Endometrial microvascular endothelial cells (primary cell): ENCODE results near the gene MVK. TPM values are rescaled to one million over a fixed set of nuclear protein-coding genes. Genes with fewer than 3 reads are reported as not detected.

Experiments
- in situ Hi-C: cut with HindIII; loops from 2 replicates; pipeline ENCODE4 v1.10.0; 2017; ENCODE audit warnings: low sequenced_read_pairs, low pct_unique_long_range_greater_than_20kb; ENCODE audit errors: inconsistent ontology term
- total RNA-seq: library from RNA; depleted of rRNA; stranded (reverse); fragments of >200 nt; gene quantifications from one replicate; pipeline ENCODE4 v1.2.3, GENCODE V29; 2015; ENCODE audit errors: inconsistent ontology term

The MVK gene
- total RNA-seq, 1 donor from 2014 or later = 41.6 TPM

DNA sequence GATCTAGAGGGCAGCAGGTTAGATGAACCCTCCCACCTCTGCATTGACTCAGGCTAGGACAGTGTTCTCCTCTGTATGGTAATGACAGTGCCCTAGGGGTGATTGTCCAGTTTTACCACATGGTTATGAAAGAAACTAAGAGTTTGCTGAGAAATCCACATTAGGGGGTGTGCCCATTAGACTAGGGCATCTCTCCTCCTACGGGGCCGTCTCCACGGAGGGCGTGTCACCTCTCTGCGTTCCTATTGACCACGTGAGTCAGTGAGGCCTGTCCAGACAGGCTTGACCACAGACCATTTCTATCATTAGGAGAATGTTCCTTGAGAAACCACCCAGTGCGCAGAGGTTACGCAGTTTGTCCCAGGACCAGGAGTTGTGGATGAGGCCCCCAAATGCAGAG is 8.3 kb downstream of the MVK start:
- in situ Hi-C loops = no loop called here

DNA sequence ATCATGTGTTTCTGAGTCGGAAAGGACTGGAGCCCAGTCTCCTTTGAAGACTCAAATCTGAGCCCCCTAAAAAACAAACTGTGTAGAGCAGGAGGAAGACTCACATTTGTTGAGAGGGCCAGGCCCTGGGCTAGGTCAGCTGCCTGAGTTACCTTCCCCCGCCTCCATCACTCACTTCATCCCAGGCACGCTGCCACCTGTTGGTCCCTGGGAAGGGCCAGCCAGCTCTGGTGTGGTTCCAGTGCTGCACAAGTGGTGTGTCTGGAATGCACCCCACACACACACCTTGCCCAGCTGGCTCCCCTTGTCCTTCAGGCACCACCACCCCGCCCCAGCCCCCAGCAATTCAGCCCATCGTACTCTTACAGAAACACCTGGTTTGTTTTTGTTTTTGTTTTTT is 9.0 kb downstream of the MVK start:
- in situ Hi-C loops = no loop called here

DNA sequence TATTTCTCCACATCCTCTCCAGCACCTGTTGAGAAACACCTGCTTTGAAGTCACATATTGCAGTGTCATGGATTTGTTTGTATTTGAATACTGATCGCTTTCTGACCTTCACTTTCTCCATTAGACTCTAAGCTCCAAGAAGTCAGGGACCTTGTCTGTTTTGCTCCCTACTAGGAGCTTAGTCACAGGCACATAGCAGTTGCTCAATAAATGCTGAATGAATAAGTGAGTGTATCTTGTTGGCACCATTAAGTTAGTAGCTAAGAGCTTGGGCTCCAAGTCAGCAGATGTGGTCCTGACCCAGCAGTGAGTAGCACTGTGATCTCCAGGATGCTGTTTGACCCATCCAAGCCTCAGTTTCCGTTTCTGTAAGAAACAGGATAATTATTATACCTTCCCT is 10.1 kb downstream of the MVK start:
- in situ Hi-C loops = no loop called here

DNA sequence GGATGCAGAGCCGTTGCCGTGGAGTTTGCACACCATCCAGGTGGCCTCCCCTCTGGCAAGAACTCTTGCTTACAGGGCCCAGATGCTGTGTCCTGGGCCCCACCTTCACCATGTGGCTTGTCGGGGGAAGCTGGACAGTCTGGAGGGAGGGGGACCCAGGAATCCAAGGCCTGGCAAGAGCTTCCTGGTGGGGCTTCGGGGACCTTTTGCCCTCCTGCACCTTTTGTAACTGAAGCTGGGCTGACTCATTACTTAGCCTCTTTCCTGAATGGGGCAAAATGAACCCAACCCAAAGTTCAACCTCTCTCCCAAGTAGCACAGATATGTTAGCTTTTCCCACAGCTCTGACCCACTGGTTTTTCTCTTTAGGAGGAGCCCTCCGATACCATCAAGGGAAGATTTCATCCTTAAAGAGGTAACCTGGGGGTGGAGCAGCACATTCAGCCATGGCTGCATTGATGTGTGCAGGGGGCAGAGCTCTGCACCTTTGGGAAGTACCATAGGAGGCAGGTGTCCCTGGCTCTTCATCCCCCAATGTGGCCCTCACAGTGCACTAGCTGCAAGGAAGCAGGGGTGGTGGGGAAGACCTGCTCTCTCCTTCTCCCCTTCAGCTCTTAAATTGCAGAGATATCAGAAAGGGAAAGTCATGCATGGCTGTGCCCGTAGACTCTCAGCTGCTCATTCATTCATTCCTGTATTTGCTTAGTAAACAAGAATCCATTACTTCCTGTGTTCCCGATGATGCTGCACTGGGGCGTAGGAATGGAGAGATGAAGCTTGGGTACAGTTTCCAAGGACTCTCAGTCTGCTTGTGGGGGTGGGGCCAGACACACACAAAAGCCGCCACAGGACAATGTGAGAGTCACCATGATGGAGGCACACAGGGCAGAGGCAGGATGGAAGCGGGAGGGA is 13.0 kb downstream of the MVK start:
- in situ Hi-C loops = no loop called here

DNA sequence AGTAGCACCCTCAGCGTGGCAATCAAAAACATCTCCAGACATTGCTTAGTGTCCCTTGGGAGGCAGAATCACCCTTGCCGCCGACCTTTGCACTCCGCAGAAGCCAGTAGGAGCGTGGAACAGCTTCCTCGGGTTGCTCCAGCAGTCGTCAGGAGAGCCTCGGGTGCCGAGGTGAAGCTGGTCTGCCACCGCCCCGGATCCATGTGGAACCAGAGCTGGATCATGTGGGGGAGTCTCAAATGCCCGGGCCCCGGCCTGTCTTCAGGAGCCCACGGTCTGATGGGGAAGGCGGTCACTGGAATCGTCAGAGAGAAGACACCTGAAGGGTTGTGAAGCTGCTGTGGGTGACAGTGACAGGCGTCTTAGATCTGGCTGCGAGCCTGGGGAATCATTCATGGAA is 14.3 kb downstream of the MVK start:
- in situ Hi-C loops = no loop called here

DNA sequence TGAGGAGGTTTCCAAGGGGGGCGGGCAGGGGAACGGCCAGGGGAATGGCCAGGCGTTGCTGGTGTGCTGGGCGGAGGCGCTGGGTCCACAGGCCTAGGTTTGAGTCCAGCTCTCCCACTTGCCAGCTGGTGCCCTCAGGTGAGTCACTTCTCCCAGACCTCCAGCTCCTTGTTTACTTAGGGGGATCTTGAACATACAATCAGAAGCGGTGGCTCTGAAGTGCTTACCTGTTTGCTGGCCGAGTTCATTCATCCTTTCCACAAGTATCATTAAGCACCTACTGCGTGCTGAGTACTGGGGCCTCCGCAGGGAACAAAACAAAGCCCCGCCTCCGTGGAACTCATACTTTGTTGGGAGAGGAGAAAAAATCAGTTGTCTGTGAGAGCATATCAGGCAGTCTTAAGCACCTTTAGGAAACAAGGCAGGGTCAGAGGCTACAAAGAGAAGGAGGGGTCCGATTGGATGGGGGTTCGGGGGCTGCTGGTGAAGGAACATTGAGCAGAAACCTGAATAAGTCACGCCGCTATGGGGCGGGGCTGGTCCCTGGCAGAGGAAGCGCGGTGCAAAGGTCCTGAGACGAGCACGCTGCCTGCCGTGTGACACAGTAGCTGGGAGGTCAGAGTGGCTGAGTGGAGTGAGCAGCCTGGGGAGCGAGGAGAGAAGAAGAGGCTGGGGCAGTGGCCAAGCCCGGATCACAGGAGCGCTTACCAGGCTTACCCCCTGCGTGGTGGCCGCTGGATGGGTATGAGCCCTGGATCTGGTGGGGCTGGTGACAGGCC is 15.1 kb downstream of the MVK start:
- in situ Hi-C loops = no loop called here

DNA sequence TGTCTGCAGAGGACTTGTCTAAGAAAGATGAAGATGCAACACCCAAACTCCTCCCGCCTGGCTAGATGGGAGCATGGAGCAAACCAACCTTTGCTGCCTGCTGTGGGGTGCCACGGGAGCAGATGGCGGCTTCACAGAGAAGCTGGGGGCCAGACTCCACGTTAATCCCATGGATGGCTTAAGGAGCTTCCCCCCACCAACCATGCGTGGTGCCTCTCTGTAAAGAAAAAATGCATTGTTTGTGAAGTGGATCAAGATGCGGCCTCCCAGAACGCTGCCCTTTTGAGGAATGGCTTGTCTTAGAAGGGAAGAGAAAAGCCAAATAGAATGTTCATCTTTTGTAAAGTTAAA is 15.6 kb downstream of the MVK start:
- in situ Hi-C loops = no loop called here

DNA sequence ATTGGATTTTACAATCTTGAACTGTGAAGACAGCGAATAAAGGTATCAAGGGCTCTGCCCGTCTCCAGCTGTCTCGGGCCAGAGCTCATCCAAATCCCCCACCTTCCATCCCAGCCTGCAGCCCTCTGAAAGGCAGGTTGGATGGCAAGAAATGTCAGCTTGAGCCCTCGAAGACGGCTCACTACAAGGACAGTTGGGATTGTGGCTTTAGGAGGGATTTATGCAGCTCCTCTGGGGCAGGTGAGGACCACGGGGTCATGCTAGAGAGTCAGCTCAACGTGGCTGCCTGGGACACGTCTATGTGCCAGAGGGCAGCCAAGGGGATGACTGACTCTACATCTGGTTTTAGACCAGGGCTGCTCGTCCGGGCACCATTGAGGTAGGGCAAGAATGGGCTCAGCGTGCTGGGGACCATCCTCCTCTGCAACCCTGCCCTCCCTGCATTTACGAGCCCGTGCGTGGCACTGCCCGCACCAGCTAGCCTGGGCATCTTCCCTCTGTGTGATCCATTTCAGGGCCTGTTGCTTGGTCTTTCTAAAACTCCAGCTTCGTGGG is 16.2 kb downstream of the MVK start:
- in situ Hi-C loops = no loop called here

DNA sequence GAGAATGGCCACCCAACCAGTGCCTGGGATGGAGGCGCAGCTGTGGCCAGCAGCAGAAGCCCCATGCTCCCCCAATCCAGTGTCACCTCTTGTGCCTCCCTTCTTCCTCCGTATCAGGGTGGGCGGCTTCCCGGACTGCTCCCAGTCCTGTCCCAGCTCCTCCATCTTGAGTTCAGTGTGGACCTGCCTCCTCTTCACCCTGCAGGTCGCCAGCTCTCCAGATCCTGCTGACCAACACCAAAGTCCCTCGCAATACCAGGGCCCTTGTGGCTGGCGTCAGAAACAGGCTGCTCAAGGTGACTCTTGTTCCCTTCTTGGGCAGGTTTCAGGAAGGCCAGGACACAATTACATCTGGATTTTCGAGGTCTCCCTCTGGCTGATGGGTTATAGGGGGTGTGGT is 17.0 kb downstream of the MVK start:
- in situ Hi-C loops = no loop called here

DNA sequence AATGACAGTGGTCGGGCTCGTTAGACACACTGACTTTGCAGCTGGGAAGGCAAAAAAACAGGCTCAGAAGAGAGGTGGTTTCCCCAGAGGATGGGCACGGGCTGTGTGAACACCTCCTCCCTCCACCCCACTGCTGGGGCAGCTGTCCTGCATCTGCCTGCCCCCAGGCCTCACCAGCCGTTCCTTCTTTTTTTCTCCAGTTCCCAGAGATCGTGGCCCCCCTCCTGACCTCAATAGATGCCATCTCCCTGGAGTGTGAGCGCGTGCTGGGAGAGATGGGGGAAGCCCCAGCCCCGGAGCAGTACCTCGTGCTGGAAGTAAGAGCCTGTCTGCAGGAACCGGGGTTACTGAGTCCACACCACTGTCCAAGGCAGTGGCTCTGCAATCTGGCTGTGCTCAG is 17.4 kb downstream of the MVK start:
- in situ Hi-C loops = no loop called here

DNA sequence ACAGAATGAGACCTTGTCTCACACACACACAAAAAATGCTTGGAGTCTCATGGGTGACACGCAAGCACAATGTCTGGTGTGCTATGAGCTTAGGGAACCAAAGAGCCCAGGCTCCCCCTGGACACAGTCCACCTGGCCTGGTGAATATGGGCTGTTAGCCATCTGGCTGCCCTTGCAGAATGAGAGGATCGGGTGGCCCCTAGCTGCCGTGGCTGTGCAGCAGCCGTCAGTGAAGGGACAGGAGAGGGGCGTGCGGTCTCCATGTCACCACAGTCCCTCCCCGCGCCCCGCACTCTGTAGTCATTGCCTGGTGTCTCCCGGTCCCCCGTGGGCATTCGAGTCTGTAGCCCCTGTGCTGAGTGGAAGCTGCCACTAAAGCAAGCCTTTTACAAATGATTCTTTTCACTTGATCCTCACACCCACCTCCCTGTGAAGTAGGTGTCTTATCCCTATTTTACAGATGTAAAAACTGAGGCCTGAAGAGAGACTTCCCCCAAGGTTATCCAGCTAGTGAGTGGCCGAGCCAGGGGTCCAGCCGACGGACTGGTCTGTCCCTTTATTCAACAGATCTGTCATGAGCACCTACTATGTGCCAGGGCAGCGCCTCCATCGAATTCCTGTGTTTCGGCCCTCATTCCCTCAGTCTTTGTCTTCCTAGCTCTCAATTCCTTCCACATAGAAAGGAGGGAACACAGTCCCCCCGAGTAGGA is 18.8 kb downstream of the MVK start:
- in situ Hi-C loops = no loop called here

DNA sequence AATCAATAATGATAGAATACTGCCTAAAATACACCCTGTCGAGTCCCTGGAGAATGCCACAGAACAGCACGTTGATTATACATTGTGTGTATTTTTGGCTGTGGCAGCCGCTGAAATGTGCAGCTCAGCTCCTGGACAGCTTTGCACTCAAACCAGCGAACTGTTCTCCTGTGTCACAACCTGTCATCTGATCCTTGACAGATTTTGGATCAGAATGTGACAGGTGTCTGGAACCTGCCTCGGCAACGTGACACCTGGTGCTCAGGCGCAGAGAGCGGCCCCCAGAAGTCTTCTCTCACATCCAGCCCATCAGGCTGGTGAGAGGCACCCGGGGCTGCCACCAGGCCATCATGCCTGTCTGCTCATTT is 19.3 kb downstream of the MVK start:
- in situ Hi-C loops = no loop called here

DNA sequence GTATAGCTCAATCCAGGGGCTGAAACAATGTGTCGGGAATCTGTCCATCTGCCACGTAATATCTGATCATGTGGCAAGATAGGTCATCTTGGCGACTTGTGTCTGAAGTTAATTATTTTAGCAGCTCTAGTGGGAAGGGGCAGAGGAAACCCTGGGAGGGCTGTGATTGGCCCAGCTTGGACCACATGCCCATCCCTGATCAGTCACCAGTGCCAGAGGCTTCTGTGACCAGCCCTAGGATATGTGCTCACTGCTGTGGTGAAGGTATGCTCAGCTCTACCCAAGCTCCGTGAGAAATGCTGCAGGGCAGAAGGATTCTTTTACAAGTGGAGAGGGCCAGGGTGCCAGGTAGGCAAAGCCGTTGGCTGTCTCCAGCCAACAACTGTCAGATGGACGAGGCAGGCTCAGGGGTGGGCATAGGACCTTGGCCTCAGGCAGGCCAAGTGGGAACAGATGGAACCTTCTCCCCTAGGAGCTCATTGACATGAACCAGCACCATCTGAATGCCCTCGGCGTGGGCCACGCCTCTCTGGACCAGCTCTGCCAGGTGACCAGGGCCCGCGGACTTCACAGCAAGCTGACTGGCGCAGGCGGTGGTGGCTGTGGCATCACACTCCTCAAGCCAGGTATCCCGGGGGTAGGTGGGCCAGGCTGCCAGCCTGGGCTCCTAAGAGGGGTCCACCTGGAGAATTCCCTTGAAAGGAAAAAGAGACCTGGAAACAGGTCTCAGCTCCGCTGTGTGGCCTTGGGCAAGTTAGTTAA is 21.1 kb downstream of the MVK start:
- in situ Hi-C loops = no loop called here

DNA sequence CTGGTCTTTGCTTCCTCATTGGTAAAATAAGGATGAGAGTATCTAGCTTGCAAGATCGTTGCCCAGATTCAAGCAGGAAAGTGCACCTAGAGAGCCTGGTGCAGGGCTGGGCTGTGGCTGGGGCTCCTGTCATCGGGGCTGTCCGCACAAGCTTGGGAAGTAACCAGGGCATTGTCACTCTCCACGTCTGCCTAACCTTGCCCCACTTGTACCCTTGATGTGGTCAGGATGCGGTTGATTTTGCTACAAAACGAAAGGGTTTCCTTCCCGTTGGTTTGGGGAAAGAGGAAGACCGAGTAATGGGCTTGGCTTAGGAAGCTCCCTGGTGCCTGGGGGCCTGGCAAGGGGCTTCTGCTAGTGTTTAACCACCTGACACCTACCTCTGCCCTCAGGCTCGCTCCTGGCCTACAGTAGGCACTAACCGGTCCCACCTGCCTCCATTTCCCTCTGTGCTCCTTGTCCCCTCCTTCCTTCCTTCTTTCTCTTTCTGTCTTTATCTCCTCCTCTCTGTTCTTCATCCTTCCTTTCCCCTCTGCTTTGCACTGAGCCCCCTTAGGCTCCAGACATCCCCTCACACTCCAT is 21.8 kb downstream of the MVK start:
- in situ Hi-C loops = no loop called here

DNA sequence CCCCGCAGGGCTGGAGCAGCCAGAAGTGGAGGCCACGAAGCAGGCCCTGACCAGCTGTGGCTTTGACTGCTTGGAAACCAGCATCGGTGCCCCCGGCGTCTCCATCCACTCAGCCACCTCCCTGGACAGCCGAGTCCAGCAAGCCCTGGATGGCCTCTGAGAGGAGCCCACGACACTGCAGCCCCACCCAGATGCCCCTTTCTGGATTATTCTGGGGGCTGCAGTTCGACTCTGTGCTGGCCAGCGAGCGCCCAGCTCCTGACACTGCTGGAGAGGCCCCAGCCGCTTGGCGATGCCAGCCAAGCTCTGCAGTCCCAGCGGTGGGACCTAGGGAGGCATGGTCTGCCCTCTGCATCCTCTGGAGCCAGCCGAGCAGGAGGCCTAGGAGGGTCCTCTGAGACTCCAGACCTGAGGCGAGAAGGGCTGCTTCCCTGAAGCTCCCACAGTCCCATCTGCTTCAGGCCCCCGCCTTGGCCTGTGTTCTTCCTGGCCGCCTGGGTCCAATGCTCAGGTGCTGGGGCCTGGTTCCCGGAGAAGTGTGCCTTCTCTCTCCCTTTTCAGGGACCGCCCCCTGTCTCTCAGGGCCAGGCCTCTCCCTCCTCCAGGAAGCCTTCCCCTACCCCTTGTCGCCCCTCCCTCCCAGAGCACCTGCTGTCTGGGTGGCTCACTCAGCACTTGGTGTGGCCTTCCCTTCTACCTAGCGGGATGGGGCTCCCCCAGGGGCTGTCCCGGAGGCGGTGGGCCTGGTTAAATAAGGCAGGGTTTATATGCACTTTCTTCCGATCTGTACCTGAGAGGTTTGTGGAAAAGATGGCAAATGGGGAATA is 23.0 kb downstream of the MVK start:
- in situ Hi-C loops = no loop called here

DNA sequence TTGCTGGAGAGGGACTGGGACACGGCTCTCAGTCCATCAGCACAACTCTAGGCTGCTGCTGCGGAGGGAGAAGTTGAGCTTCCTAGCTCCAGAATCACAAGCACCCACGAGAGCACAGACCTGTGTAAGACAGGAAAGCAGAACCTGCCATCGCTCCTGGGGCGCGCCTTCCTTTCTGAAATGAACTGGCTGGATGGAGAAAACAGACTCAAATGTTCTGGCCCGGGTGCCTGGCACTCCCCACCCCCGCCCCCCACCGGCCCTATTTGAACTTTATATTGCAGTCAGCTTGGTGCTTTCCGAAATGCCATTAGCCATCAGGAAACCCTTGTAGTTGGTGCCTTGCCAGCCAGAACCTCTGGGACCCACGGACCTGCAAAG is 23.8 kb downstream of the MVK start:
- in situ Hi-C loops = no loop called here

DNA sequence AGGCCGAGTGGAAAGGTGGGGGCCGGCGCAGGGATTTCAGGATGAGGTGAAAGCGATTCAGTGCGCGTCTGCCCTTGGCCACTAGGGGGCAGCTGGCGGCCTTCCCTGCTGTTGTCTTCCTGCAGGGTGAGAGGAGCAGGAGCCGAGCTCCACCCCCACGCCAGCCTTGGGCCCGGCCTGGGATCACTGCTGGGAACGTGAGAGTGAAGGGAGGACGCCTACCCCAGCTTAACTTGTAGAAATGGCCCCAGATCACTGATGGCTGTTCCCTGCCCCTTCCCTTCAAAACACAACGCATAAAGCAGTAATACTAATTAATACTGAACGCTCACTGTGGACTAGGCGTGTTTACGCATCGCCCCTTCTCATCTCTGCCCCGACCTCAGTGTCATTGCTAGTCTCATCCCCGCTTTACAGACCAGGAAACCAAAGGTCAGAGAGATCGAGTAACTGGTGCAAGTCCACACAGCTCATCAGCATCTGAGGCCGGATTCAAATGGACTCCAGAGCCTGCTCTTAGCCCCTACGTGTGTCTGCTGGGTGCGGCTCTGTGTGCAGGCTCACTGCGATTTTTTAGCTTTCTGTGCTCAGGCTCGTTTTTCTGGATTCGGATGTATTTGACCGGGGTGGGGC is 24.3 kb downstream of the MVK start:
- in situ Hi-C loops = no loop called here
